ENCODE data around the gene LIMS1. TPM values are rescaled to one million over a fixed set of nuclear protein-coding genes. Genes with fewer than 3 reads are reported as not detected.
A peak's percentile ranks its signal among the peaks of the same experiment; 100 is the strongest.

LIMS1 gene
- total and polyA plus RNA-seq, 3 experiments from 2014 or later: 59.4 to 80.6 (median 59.4) TPM

GRCh38 chr2:108620656-108621055 lies 86.4 kb downstream of the LIMS1 start:
- H3K27ac ChIP-seq (ENCODE audit: low read depth, low read length): peak overlapping the region; percentile 41
- no peaks in the 10 kb centered on the region for H3K9me3 Mint-ChIP-seq
- peaks cover 0 to 13% (median 0%) of the 10 kb centered on the region in 3 donors for H3K36me3 Mint-ChIP-seq
- H3K27ac Mint-ChIP-seq: peak overlapping the region; percentile 85 to 97 (median 94)
- H3K27me3 ChIP-seq (ENCODE audit: insufficient read depth, low read length, poor library complexity, severe bottlenecking): no peaks in the 10 kb centered on the region
- no peaks in the 10 kb centered on the region for H3K36me3 ChIP-seq (ENCODE audit: insufficient read depth, low read length)
- peaks cover 73 to 94% (median 83%) of the 10 kb centered on the region in 3 donors for H3K4me1 Mint-ChIP-seq
- no peak for DNase-seq
- H3K4me1 ChIP-seq (ENCODE audit: insufficient read depth, low read length): peaks cover 73% of the 10 kb centered on the region
- peak overlapping the region in 6 of 7 donors; percentile 88 to 91 (median 90) for H3K4me3 Mint-ChIP-seq
- no peaks in the 10 kb centered on the region for H3K27me3 Mint-ChIP-seq
- peak overlapping the region; percentile 35 for H3K4me3 ChIP-seq (ENCODE audit: low read length)
- H3K9me3 ChIP-seq (ENCODE audit: low read length): no peaks in the 10 kb centered on the region
- ChIA-PET POLR2A (interaction anchor here (0.7 to 2.2 kb wide), 5 partner anchors 8 to 16 kb away, joined by 3 to 13 read pairs (median 5); no protein-coding TSS in a partner anchor), CTCF (interaction anchor here (1.0 to 11.1 kb wide), 7 partner anchors 8 to 23 kb away, joined by 3 to 97 read pairs (median 6); no protein-coding TSS in a partner anchor)

DNA sequence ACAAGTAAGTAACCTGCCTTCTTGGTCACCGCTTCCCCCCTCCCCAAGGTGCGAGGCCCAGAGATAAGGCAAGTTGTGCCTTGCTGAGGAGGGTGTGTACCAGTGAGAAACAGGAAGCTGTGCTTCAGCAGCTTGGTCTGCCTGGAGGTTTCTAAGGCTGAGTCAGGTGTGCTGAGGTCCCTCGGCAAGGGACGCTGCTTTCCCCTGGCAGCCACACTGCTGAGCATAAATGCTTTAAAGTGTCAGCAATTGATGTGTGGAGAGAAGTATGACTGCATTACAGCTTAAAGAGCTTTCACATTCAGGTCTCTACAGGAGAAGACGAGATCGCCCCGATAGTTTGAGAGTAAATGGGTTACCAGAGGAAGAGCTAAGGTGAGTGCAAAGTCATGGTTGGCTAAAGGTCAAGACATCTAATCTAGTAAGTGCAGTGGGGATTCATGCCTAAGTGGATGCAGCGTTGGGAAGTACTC lies 86.9 kb downstream of the LIMS1 start:
- H3K36me3 Mint-ChIP-seq: peaks cover 0 to 13% (median 0%) of the 10 kb centered on the region in 3 donors
- no peaks in the 10 kb centered on the region for H3K9me3 Mint-ChIP-seq
- Histone ChIP-seq H3K4me3 (ENCODE audit: low read length) (peak overlapping the region; percentile 35), H3K36me3 (ENCODE audit: insufficient read depth, low read length) (no peaks in the 10 kb centered on the region), H3K4me1 (ENCODE audit: insufficient read depth, low read length) (peaks cover 73% of the 10 kb centered on the region), H3K27me3 (ENCODE audit: insufficient read depth, low read length, poor library complexity, severe bottlenecking) (no peaks in the 10 kb centered on the region), H3K27ac (ENCODE audit: low read depth, low read length) (peak overlapping the region; percentile 41), H3K9me3 (ENCODE audit: low read length) (no peaks in the 10 kb centered on the region)
- peaks cover 74 to 94% (median 83%) of the 10 kb centered on the region in 3 donors for H3K4me1 Mint-ChIP-seq
- CTCF ChIA-PET: interaction anchor here (1.0 to 11.1 kb wide), 7 partner anchors 8 to 23 kb away, joined by 3 to 97 read pairs (median 6); no protein-coding TSS in a partner anchor
- H3K27ac Mint-ChIP-seq: peak overlapping the region; percentile 85 to 97 (median 94)
- H3K4me3 Mint-ChIP-seq: peak overlapping the region; percentile 88 to 91 (median 89)
- POLR2A ChIA-PET: interaction anchor here (0.7 to 2.2 kb wide), 5 partner anchors 8 to 16 kb away, joined by 3 to 13 read pairs (median 5); no protein-coding TSS in a partner anchor
- DNase-seq: peak; percentile 40 to 88 (median 72)
- H3K27me3 Mint-ChIP-seq: no peaks in the 10 kb centered on the region

GRCh38 chr2:108621687-108622681 lies 87.7 kb downstream of the LIMS1 start:
- H3K4me3 Mint-ChIP-seq: peak overlapping the region; percentile 88 to 91 (median 89)
- peak overlapping the region; percentile 85 to 97 (median 94) for H3K27ac Mint-ChIP-seq
- H3K4me1 ChIP-seq (ENCODE audit: insufficient read depth, low read length): peaks cover 69% of the 10 kb centered on the region
- peak in 1 of 5 donors; percentile 22 for DNase-seq
- H3K36me3 ChIP-seq (ENCODE audit: insufficient read depth, low read length): no peaks in the 10 kb centered on the region
- H3K27ac ChIP-seq (ENCODE audit: low read depth, low read length): peak overlapping the region; percentile 41
- no peaks in the 10 kb centered on the region for H3K27me3 Mint-ChIP-seq
- no peaks in the 10 kb centered on the region for H3K27me3 ChIP-seq (ENCODE audit: insufficient read depth, low read length, poor library complexity, severe bottlenecking)
- ChIA-PET POLR2A (interaction anchor here (0.9 to 2.2 kb wide), 4 partner anchors 8 to 17 kb away, joined by 3 to 13 read pairs (median 6); no protein-coding TSS in a partner anchor), CTCF (interaction anchor here (0.8 to 11.1 kb wide), 6 partner anchors 9 to 16 kb away, joined by 3 to 97 read pairs (median 7); no protein-coding TSS in a partner anchor)
- H3K4me3 ChIP-seq (ENCODE audit: low read length): peak overlapping the region; percentile 35
- H3K4me1 Mint-ChIP-seq: peaks cover 72 to 93% (median 83%) of the 10 kb centered on the region in 3 donors
- H3K9me3 Mint-ChIP-seq: no peaks in the 10 kb centered on the region
- H3K36me3 Mint-ChIP-seq: peaks cover 0 to 14% (median 0%) of the 10 kb centered on the region in 3 donors
- H3K9me3 ChIP-seq (ENCODE audit: low read length): no peaks in the 10 kb centered on the region

GRCh38 chr2:108623616-108624015 lies 89.3 kb downstream of the LIMS1 start:
- Mint-ChIP-seq H3K4me3 (peak overlapping the region; percentile 56 to 91 (median 66)), H3K9me3 (no peaks in the 10 kb centered on the region), H3K4me1 (peaks cover 68 to 90% (median 81%) of the 10 kb centered on the region in 3 donors), H3K36me3 (peaks cover 0 to 18% (median 3%) of the 10 kb centered on the region in 3 donors), H3K27me3 (no peaks in the 10 kb centered on the region), H3K27ac (peak overlapping the region; percentile 19 to 87 (median 76))
- Histone ChIP-seq H3K9me3 (ENCODE audit: low read length) (no peaks in the 10 kb centered on the region), H3K4me3 (ENCODE audit: low read length) (no peak overlapping the region), H3K27me3 (ENCODE audit: insufficient read depth, low read length, poor library complexity, severe bottlenecking) (no peaks in the 10 kb centered on the region), H3K27ac (ENCODE audit: low read depth, low read length) (no peak overlapping the region), H3K4me1 (ENCODE audit: insufficient read depth, low read length) (peaks cover 53% of the 10 kb centered on the region), H3K36me3 (ENCODE audit: insufficient read depth, low read length) (no peaks in the 10 kb centered on the region)
- ChIA-PET CTCF (interaction anchor here (11.1 kb wide), 1 partner anchor 12 kb away, joined by 97 read pairs; no protein-coding TSS in a partner anchor), POLR2A (no interaction called here)
- DNase-seq: no peak

GRCh38 chr2:108625186-108625827 lies 91.0 kb downstream of the LIMS1 start:
- POLR2A ChIA-PET: interaction anchor here (0.7 to 1.0 kb wide), 2 partner anchors 11 to 46 kb away, joined by 3 to 4 read pairs; no protein-coding TSS in a partner anchor
- H3K27ac Mint-ChIP-seq: peak overlapping the region in 7 of 8 donors; percentile 43 to 89 (median 79)

GRCh38 chr2:108625828-108626195 lies 91.5 kb downstream of the LIMS1 start:
- POLR2A ChIA-PET: interaction anchor here (1.0 to 1.5 kb wide), 2 partner anchors 10 to 17 kb away, joined by 3 read pairs; no protein-coding TSS in a partner anchor
- Mint-ChIP-seq H3K9me3 (no peaks in the 10 kb centered on the region), H3K27ac (peak overlapping the region in 6 of 8 donors; percentile 64 to 89 (median 82)), H3K36me3 (peaks cover 0 to 22% (median 3%) of the 10 kb centered on the region in 3 donors), H3K4me3 (peak overlapping the region; percentile 4 to 76 (median 59)), H3K4me1 (peaks cover 67 to 90% (median 80%) of the 10 kb centered on the region in 3 donors), H3K27me3 (no peaks in the 10 kb centered on the region)
- H3K27ac ChIP-seq (ENCODE audit: low read depth, low read length): no peak overlapping the region
- no peak for DNase-seq
- H3K27me3 ChIP-seq (ENCODE audit: insufficient read depth, low read length, poor library complexity, severe bottlenecking): no peaks in the 10 kb centered on the region
- no peak overlapping the region for H3K4me3 ChIP-seq (ENCODE audit: low read length)
- H3K4me1 ChIP-seq (ENCODE audit: insufficient read depth, low read length): peaks cover 46% of the 10 kb centered on the region
- no peaks in the 10 kb centered on the region for H3K9me3 ChIP-seq (ENCODE audit: low read length)
- CTCF ChIA-PET: interaction anchor here (0.7 to 11.1 kb wide), 3 partner anchors 10 to 17 kb away, joined by 3 to 97 read pairs (median 23); no protein-coding TSS in a partner anchor
- H3K36me3 ChIP-seq (ENCODE audit: insufficient read depth, low read length): no peaks in the 10 kb centered on the region

More at GRCh38 chr2:108625186-108625827, 91.0 kb downstream of the LIMS1 start:
- no peaks in the 10 kb centered on the region for H3K9me3 ChIP-seq (ENCODE audit: low read length)
- H3K4me1 Mint-ChIP-seq: peaks cover 67 to 90% (median 80%) of the 10 kb centered on the region in 3 donors
- H3K4me3 ChIP-seq (ENCODE audit: low read length): no peak overlapping the region
- no peak for DNase-seq
- no peaks in the 10 kb centered on the region for H3K9me3 Mint-ChIP-seq
- peaks cover 51% of the 10 kb centered on the region for H3K4me1 ChIP-seq (ENCODE audit: insufficient read depth, low read length)
- peaks cover 0 to 22% (median 3%) of the 10 kb centered on the region in 3 donors for H3K36me3 Mint-ChIP-seq
- H3K4me3 Mint-ChIP-seq: peak overlapping the region; percentile 4 to 76 (median 59)
- H3K27me3 Mint-ChIP-seq: no peaks in the 10 kb centered on the region
- H3K36me3 ChIP-seq (ENCODE audit: insufficient read depth, low read length): no peaks in the 10 kb centered on the region
- no peaks in the 10 kb centered on the region for H3K27me3 ChIP-seq (ENCODE audit: insufficient read depth, low read length, poor library complexity, severe bottlenecking)
- CTCF ChIA-PET: interaction anchor here (0.7 to 11.1 kb wide), 4 partner anchors 9 to 25 kb away, joined by 3 to 97 read pairs (median 13); no protein-coding TSS in a partner anchor
- H3K27ac ChIP-seq (ENCODE audit: low read depth, low read length): no peak overlapping the region

DNA sequence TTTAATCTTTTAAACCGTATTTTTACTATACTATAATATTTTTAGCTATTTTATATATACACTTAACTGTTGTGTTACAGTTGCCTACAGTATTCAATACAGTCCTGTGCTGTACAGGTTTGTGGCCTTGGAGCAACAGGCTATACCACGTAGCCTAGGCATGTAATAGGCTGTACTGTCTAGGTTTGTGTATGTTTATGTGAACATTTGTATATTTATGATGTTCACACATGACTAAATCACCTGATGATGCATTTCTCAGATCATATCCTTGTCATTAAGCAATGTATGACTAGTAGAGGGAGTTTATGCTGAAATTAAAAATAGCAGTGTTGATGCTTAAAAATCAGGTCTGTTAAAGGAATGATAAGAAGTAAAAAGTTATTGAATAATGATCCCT lies 92.7 kb downstream of the LIMS1 start:
- Mint-ChIP-seq H3K36me3 (peaks cover 0 to 25% (median 3%) of the 10 kb centered on the region in 3 donors), H3K27ac (peak overlapping the region in 1 of 8 donors; percentile 68), H3K4me3 (no peak overlapping the region), H3K4me1 (peaks cover 66 to 90% (median 80%) of the 10 kb centered on the region in 3 donors), H3K27me3 (no peaks in the 10 kb centered on the region), H3K9me3 (no peaks in the 10 kb centered on the region)
- H3K27ac ChIP-seq (ENCODE audit: low read depth, low read length): no peak overlapping the region
- ChIA-PET POLR2A (interaction anchor here (1.5 kb wide), 1 partner anchor 11 kb away, joined by 3 read pairs; no protein-coding TSS in a partner anchor), CTCF (interaction anchor here (6.0 to 11.1 kb wide), 2 partner anchors 9 to 11 kb away, joined by 23 to 97 read pairs; no protein-coding TSS in a partner anchor)
- DNase-seq: no peak
- no peak overlapping the region for H3K4me3 ChIP-seq (ENCODE audit: low read length)
- no peaks in the 10 kb centered on the region for H3K9me3 ChIP-seq (ENCODE audit: low read length)
- no peaks in the 10 kb centered on the region for H3K27me3 ChIP-seq (ENCODE audit: insufficient read depth, low read length, poor library complexity, severe bottlenecking)
- H3K4me1 ChIP-seq (ENCODE audit: insufficient read depth, low read length): peaks cover 37% of the 10 kb centered on the region
- H3K36me3 ChIP-seq (ENCODE audit: insufficient read depth, low read length): no peaks in the 10 kb centered on the region

Measured in CD8-positive, alpha-beta memory T cell (primary cell).